ENCODE measurements around the gene FZD4.

DNA sequence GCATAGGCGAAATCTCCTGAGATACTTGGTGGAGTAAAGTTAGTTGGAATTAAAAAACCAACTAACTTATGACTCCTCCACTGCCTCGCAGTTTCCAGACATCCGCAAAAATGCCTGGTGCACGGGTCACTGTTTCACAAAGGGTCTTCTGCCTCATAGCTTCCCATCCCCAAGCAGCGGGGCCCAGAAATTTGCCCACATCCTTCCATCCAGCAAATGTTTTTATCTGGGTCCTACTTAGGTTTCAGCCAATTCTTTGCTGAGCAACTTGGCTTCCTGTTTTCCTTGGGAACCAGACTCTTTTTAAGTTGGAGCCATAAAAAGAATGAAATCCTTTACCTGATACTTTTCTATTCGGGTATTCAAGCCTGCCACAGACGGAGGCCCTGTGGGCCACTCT lies 36.2 kb downstream of the FZD4 start:
- TF ChIP-seq POLR2A (IDR thresholded peaks at IDR 0.05; ENCODE audit: low read depth, low read length) (no peak), TAF1 (IDR thresholded peaks at IDR 0.05; ENCODE audit: low read depth, low read length) (no peak), POLR2AphosphoS5 (IDR thresholded peaks at IDR 0.05; ENCODE audit: low read depth, low read length) (no peak), SPI1 (IDR thresholded peaks at IDR 0.05; ENCODE audit: low read depth, low read length) (no peak)

Measured in GM12891 (cell line).